Astrocyte of the spinal cord (primary cell): ENCODE data around the gene SFI1.

Experiments
- DNase-seq: peaks from one replicate; pipeline ENCODE4 v3.0.0; 2011; ENCODE audit warnings: low read depth, low spot score
- H3K4me3 ChIP-seq: 2 replicates; pipeline ENCODE4 v1.5.1; 2011; ENCODE audit warnings: low read depth, mild to moderate bottlenecking, low read length, moderate library complexity
- in situ Hi-C: cut with HindIII; loops from 2 replicates; pipeline ENCODE4 v1.10.0; 2017; ENCODE audit warnings: low sequenced_read_pairs
- TF ChIP-seq, protein P1 (sequence below): IDR thresholded peaks from 2 replicates; pipeline ENCODE4 v1.5.1; 2012; ENCODE audit warnings: low read depth, mild to moderate bottlenecking, low read length, inconsistent platforms

SFI1 gene

GRCh38 chr22:31567702-31568101, 71.4 kb downstream of the SFI1 start:
- in situ Hi-C loops, result no loop called here
- TF ChIP-seq, protein P1, sequence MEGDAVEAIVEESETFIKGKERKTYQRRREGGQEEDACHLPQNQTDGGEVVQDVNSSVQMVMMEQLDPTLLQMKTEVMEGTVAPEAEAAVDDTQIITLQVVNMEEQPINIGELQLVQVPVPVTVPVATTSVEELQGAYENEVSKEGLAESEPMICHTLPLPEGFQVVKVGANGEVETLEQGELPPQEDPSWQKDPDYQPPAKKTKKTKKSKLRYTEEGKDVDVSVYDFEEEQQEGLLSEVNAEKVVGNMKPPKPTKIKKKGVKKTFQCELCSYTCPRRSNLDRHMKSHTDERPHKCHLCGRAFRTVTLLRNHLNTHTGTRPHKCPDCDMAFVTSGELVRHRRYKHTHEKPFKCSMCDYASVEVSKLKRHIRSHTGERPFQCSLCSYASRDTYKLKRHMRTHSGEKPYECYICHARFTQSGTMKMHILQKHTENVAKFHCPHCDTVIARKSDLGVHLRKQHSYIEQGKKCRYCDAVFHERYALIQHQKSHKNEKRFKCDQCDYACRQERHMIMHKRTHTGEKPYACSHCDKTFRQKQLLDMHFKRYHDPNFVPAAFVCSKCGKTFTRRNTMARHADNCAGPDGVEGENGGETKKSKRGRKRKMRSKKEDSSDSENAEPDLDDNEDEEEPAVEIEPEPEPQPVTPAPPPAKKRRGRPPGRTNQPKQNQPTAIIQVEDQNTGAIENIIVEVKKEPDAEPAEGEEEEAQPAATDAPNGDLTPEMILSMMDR, result no peak
- DNase-seq, result no peak
- H3K4me3 ChIP-seq, result no peak overlapping the region

DNA sequence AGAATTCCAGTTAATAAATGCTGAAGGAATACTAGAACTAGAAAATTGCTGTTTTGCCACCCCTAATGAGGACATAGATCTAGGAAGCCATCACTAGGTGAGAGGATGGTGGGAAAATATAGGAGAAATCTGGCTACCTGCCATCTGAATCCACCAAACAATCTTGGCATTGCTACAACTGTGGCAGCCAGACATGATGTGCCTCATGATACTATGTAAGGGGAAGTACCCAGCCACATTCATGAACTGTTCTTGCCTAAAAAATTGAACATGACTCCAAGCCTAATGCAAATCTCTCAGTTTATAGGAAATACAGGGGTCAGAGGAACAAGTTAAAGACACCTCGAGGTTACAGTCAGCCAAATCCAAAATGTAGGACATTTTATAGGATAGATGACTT, 72.8 kb downstream of the SFI1 start:
- H3K4me3 ChIP-seq, result no peak overlapping the region
- in situ Hi-C loops, result no loop called here
- TF ChIP-seq, protein P1, result no peak

DNA sequence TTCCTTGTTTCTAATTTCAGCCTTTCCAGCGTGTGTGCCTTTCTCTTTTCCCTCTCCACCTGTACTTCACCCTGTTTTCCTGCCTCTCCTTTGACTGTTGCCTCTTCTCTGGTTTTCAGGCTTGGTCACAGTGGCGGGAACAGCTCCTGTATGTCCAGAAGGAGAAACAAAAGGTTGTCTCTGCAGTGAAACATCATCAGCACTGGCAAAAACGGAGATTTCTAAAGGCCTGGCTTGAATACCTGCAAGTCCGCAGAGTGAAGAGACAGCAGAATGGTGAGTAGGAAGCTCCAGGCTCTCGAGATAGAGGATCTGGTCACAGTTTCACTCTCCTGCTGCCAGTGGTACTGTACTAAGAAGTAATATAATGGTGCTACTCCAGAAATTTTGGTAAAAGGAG, 76.6 kb downstream of the SFI1 start:
- H3K4me3 ChIP-seq, result no peak overlapping the region
- no peak for DNase-seq
- TF ChIP-seq, protein P1, result no peak
- in situ Hi-C loops, result no loop called here

More for the DNA sequence above, 72.8 kb downstream of the SFI1 start:
- no peak for DNase-seq

DNA sequence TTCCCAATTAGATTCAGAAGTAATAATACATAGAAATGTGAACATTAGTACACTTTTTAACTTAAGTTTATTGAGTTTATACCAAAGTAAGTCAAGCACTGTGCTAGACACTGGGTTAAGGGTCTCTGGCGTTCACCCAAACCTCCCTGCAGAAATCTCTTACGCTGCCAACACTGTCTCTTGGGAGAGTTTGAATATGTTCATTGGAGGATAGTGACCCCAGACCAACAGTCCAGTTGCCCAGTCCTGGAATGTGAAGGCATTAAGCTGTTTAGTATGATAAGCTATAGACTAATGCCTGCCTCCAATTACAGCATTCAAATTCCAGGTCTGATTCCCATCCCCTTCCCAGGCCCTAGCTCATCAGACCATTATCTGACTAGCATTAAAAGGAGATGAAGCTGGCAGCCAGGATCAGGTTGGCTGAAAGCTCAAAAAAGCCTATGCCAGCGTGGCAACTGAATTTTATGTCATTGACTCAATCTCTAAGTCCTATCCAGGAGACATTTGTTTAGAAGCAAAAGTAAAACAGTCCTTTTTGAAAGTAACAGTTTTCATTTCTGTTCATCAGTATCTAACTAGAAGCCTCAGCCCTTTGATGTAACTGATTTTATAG, 77.8 kb downstream of the SFI1 start:
- no peak overlapping the region for H3K4me3 ChIP-seq
- TF ChIP-seq, protein P1, result no peak
- in situ Hi-C loops, result no loop called here
- no peak for DNase-seq

- TF ChIP-seq, protein P1, result no peak
- DNase-seq, result no peak
- in situ Hi-C loops, result no loop called here
- H3K4me3 ChIP-seq, result no peak overlapping the region
Observed at GRCh38 chr22:31575190-31575589, 78.9 kb downstream of the SFI1 start.

DNA sequence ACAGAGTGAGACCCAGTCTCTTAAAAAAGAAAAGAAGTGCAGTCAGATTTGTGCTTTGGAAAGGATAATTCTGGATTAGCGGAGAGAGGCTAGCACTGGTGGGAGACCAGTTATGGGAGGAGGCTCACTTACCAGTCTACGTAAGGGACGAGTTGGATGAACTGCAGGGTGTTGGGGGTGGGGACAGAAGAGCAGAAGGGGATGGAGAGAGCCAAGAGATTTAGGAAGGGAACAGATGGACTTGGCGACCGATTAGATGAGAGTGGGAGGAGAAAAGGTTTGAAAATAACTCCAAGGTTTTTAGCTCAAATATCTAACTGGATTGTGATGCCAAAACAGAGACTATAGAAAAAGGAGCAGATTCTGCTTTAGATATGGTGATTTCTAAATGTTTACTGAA, 81.4 kb downstream of the SFI1 start:
- H3K4me3 ChIP-seq, result no peak overlapping the region
- DNase-seq, result no peak
- in situ Hi-C loops, result no loop called here
- TF ChIP-seq, protein P1, result no peak
